ENCODE results near the gene YES1.

Gene YES1

GRCh38 chr18:832085-832681 lies 20.1 kb upstream of the YES1 start (continued):
- no peak for TF ChIP-seq ZNF645 (tag by site-specific recombination; IDR thresholded peaks at IDR 0.05)
- TF ChIP-seq ZBTB49 (tag by site-specific recombination; IDR thresholded peaks at IDR 0.05; ENCODE audit: low read depth): no peak
- no peak for TF ChIP-seq PBX3 (CRISPR knock-in tag; IDR thresholded peaks at IDR 0.05)
- TF ChIP-seq INSM2 (tag by site-specific recombination; IDR thresholded peaks at IDR 0.05): no peak
- no peak for TF ChIP-seq ZNF433 (tag by site-specific recombination; IDR thresholded peaks at IDR 0.05; ENCODE audit: low read depth)
- TF ChIP-seq ZFP3 (tag by site-specific recombination; IDR thresholded peaks at IDR 0.05; ENCODE audit: low read depth): no peak
- no peak for TF ChIP-seq ZSCAN23 (tag by site-specific recombination; IDR thresholded peaks at IDR 0.05)
- TF ChIP-seq ZBTB11 (tag by site-specific recombination; conservative IDR thresholded peaks at IDR 0.05; ENCODE audit: low read depth): no peak
- no peak for TF ChIP-seq ZNF514 (tag by site-specific recombination; IDR thresholded peaks at IDR 0.05)
- no peak for TF ChIP-seq KLF17 (tag by site-specific recombination; IDR thresholded peaks at IDR 0.05)
- no peak for TF ChIP-seq ZNF571 (tag by site-specific recombination; IDR thresholded peaks at IDR 0.05)
- TF ChIP-seq BCL11B (tag by site-specific recombination; IDR thresholded peaks at IDR 0.05; ENCODE audit: low read depth): 0 out of 2 replicates have a peak, but pooled peaks have one; percentile 19
- TF ChIP-seq ZNF169 (tag by site-specific recombination; IDR thresholded peaks at IDR 0.05): no peak
- TF ChIP-seq ZNF544 (tag by site-specific recombination; IDR thresholded peaks at IDR 0.05): no peak
- TF ChIP-seq ZNF670 (tag by site-specific recombination; IDR thresholded peaks at IDR 0.05; ENCODE audit: low read depth): no peak
- no peak for TF ChIP-seq TSHZ1 (tag by site-specific recombination; IDR thresholded peaks at IDR 0.05; ENCODE audit: borderline replicate concordance)
- no peak for TF ChIP-seq ZNF174 (tag by site-specific recombination; IDR thresholded peaks at IDR 0.05)
- peak; percentile 97 for TF ChIP-seq SCRT2 (tag by site-specific recombination; IDR thresholded peaks at IDR 0.05)
- TF ChIP-seq GLI4 (tag by site-specific recombination; IDR thresholded peaks at IDR 0.05): no peak
- TF ChIP-seq MYNN (tag by site-specific recombination; IDR thresholded peaks at IDR 0.05; ENCODE audit: borderline replicate concordance): no peak
- no peak for TF ChIP-seq AEBP2 (tag by site-specific recombination; IDR thresholded peaks at IDR 0.05; ENCODE audit: borderline replicate concordance)
- TF ChIP-seq ZNF223 (tag by site-specific recombination; IDR thresholded peaks at IDR 0.05): no peak
- no peak for TF ChIP-seq ZNF114 (tag by site-specific recombination; IDR thresholded peaks at IDR 0.05)
